ENCODE measurements around the gene CEBPZ. TPM values are rescaled to one million over a fixed set of nuclear protein-coding genes. Genes with fewer than 3 reads are reported as not detected.

Gene CEBPZ
- total RNA-seq, 1 donor from 2014 or later: 40.9 TPM

GRCh38 chr2:37180006-37180639 lies 51.3 kb downstream of the CEBPZ start:
- peak; percentile 61 for DNase-seq (ENCODE audit: low spot score)

GRCh38 chr2:37173741-37174140 lies 57.7 kb downstream of the CEBPZ start:
- no peak for DNase-seq (ENCODE audit: low spot score)

GRCh38 chr2:37171624-37171950 lies 59.8 kb downstream of the CEBPZ start:
- no peak for DNase-seq (ENCODE audit: low spot score)

- peak; percentile 46 for DNase-seq (ENCODE audit: low spot score)
Measured at GRCh38 chr2:37168217-37168981, 63.0 kb downstream of the CEBPZ start.

- DNase-seq (ENCODE audit: low spot score): no peak
Measured at GRCh38 chr2:37167636-37168180, 63.7 kb downstream of the CEBPZ start.

GRCh38 chr2:37164757-37165156 lies 66.6 kb downstream of the CEBPZ start:
- DNase-seq (ENCODE audit: low spot score): no peak

- DNase-seq (ENCODE audit: low spot score): peak; percentile 91
Measured at GRCh38 chr2:37156857-37157714, 74.3 kb downstream of the CEBPZ start, which contains the start of gene EIF2AK2. EIF2AK2 (minus strand) TSS chr2:37156980; CDS start chr2:37147806, 9,174 bp downstream.

GRCh38 chr2:37156071-37156856 lies 75.1 kb downstream of the CEBPZ start:
- DNase-seq (ENCODE audit: low spot score): peak; percentile 83

GRCh38 chr2:37154785-37155184 lies 76.6 kb downstream of the CEBPZ start:
- DNase-seq (ENCODE audit: low spot score): no peak

- DNase-seq (ENCODE audit: low spot score): no peak
Measured at GRCh38 chr2:37153224-37153623, 78.2 kb downstream of the CEBPZ start.

Other genes starting within 250 kb of the CEBPZ start
- 16.9 TPM for gene HEATR5B, start 147.2 kb downstream of the CEBPZ start, total RNA-seq (ENCODE audit: insufficient read depth, low replicate concordance)
- 9.6 TPM for gene GPATCH11, start 147.1 kb downstream of the CEBPZ start, total RNA-seq (ENCODE audit: insufficient read depth, low replicate concordance)
- 38.3 TPM for gene EIF2AK2, start 74.6 kb downstream of the CEBPZ start, total RNA-seq (ENCODE audit: insufficient read depth, low replicate concordance)
- not detected for gene SULT6B1, start 42.9 kb downstream of the CEBPZ start, total RNA-seq (ENCODE audit: insufficient read depth, low replicate concordance)
- 33.7 TPM for gene CEBPZOS, start 35.1 kb downstream of the CEBPZ start, total RNA-seq (ENCODE audit: insufficient read depth, low replicate concordance)
- gene NDUFAF7, start 62 bp upstream of the CEBPZ start, total RNA-seq (ENCODE audit: insufficient read depth, low replicate concordance): 37.3 TPM
- gene PRKD3, start 93.2 kb upstream of the CEBPZ start, total RNA-seq (ENCODE audit: insufficient read depth, low replicate concordance): 124 TPM
- 37.6 TPM for gene QPCT, start 113.0 kb upstream of the CEBPZ start, total RNA-seq (ENCODE audit: insufficient read depth, low replicate concordance)

All from umbilical cord (tissue), 2 donors.